ENCODE data around the gene LRRC10B. TPM values are rescaled to one million over a fixed set of nuclear protein-coding genes. Genes with fewer than 3 reads are reported as not detected.
A peak's percentile ranks its signal among the peaks of the same experiment; 100 is the strongest.

Gene LRRC10B
- total RNA-seq, 2 donors from 2014 or later: 0.37 to 1.1 TPM

DNA sequence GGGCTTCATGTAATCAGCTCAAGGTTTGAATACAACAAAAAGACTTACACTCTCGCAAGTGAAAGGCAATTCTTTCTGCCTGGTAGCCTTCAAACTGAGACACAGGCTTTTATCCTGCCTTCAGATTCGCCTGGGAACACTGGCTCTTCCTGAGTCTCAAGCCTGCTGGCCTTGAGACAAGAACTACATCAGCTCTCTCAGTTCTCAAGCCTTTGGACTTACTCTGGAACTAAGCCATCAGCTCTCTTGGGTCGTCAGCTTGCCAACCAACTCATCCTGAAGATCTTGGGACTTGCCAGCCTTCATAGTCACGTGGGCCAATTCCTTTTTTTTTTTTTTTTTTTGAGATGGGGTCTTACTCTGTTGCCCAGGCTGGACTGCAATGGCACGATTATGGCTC lies 35.7 kb upstream of the LRRC10B start:
- Histone ChIP-seq H3K9me3 (no peaks in the 10 kb centered on the region), H3K27ac (peak overlapping the region; percentile 70 to 73), H3K36me3 (peaks cover 4% of the 10 kb centered on the region), H3K4me1 (peaks cover 0 to 21% of the 10 kb centered on the region in 2 donors), H3K4me3 (no peak overlapping the region), H3K27me3 (no peaks in the 10 kb centered on the region)
- TF ChIP-seq, protein P1, sequence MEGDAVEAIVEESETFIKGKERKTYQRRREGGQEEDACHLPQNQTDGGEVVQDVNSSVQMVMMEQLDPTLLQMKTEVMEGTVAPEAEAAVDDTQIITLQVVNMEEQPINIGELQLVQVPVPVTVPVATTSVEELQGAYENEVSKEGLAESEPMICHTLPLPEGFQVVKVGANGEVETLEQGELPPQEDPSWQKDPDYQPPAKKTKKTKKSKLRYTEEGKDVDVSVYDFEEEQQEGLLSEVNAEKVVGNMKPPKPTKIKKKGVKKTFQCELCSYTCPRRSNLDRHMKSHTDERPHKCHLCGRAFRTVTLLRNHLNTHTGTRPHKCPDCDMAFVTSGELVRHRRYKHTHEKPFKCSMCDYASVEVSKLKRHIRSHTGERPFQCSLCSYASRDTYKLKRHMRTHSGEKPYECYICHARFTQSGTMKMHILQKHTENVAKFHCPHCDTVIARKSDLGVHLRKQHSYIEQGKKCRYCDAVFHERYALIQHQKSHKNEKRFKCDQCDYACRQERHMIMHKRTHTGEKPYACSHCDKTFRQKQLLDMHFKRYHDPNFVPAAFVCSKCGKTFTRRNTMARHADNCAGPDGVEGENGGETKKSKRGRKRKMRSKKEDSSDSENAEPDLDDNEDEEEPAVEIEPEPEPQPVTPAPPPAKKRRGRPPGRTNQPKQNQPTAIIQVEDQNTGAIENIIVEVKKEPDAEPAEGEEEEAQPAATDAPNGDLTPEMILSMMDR (IDR thresholded peaks at IDR 0.05): no peak
- peak; percentile 76 for DNase-seq (ENCODE audit: low spot score)

DNA sequence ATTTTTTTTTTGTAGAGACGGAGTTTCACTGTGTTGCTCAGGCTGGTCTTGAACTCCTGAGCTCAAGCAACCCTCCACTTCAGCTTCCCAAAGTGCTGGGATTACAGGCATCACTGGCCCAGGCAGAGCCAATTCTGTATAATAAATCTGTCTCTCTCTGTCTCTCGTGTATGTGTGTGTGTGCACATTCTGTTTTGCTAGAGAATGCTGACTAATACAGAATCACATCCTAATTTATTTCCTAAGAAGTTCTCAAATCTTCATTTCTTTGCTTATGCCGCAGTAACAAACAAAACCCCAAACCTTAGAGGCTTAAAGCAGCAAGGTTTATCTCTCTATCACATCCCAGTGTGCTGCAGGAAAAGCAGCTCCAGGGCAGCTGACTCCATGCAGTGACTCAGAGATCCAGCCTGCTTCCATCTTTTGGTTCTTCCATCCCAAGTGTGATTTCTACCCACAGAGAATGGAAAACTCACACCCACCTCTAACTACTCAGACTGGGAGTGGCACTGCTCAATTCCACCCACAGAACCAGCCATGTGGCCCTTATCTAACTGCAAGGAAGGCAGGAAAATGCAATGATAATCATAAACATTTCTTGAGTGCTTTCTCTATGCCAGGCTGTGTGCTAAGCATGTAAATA lies 35.1 kb upstream of the LRRC10B start:
- Histone ChIP-seq H3K27me3 (no peaks in the 10 kb centered on the region), H3K4me3 (no peak overlapping the region), H3K4me1 (peaks cover 0 to 23% of the 10 kb centered on the region in 2 donors), H3K9me3 (no peaks in the 10 kb centered on the region), H3K27ac (peak overlapping the region; percentile 70 to 73), H3K36me3 (peaks cover 4% of the 10 kb centered on the region)
- TF ChIP-seq, protein P1 (IDR thresholded peaks at IDR 0.05): no peak
- no peak for DNase-seq (ENCODE audit: low spot score)

DNA sequence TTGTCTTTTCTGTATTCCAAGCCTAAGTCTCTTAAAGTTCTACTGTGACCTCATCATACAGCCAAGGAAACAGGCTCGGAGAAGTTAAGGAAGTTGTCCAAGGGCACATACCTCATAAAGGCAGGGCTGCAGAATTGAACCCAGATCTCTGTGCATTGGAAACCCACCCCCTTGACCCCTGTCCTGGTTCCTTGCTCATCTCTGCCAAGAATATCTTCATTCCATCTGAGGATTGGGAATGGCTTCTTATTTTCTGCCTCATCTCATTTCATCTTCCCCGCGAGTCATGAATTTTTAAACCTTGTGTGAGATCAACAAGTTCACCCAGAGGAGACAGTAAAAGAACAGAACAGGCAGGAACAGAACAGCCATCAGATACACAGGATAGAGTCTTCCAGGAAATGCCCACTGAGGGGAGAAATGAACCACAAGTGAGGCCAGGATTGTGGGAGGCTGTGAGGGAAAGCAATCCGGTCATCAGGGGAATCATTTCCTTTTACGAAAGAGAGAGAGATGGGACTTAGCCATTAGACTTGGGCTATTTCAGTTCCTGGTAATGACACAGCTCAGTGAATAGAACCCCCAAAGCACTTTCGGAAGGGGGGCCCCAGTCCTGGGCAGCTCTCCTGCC lies 34.4 kb upstream of the LRRC10B start:
- no peak for DNase-seq (ENCODE audit: low spot score)
- no peaks in the 10 kb centered on the region for H3K27me3 ChIP-seq
- TF ChIP-seq, protein P1 (IDR thresholded peaks at IDR 0.05): no peak
- H3K4me1 ChIP-seq: peaks cover 0 to 23% of the 10 kb centered on the region in 2 donors
- peak overlapping the region; percentile 36 for H3K27ac ChIP-seq
- H3K4me3 ChIP-seq: no peak overlapping the region
- H3K9me3 ChIP-seq: no peaks in the 10 kb centered on the region
- peaks cover 4% of the 10 kb centered on the region for H3K36me3 ChIP-seq

DNA sequence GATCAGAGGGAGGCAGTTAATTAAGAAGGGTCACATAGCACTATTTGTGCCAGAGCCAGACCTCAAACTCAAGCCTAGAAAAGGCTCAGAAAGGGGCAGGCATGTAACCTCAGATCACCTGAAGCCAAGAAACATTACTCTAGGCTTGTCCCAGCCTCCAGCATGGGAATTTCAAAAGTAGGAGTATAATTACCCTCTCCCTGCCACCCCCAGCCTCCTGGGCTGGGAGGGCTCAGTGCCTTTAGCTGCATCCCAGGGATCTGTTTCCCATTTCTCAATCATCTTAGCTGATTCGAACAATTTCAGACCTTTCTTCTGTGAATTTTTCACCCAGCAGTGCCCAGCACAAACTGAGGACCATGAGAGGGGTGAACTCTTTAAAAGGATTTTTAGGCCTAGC lies 33.1 kb upstream of the LRRC10B start:
- TF ChIP-seq, protein P1 (IDR thresholded peaks at IDR 0.05): no peak
- no peaks in the 10 kb centered on the region for H3K9me3 ChIP-seq
- no peak for DNase-seq (ENCODE audit: low spot score)
- H3K36me3 ChIP-seq: peaks cover 4% of the 10 kb centered on the region
- no peaks in the 10 kb centered on the region for H3K27me3 ChIP-seq
- H3K4me1 ChIP-seq: peaks cover 0 to 23% of the 10 kb centered on the region in 2 donors
- no peak overlapping the region for H3K27ac ChIP-seq
- no peak overlapping the region for H3K4me3 ChIP-seq

DNA sequence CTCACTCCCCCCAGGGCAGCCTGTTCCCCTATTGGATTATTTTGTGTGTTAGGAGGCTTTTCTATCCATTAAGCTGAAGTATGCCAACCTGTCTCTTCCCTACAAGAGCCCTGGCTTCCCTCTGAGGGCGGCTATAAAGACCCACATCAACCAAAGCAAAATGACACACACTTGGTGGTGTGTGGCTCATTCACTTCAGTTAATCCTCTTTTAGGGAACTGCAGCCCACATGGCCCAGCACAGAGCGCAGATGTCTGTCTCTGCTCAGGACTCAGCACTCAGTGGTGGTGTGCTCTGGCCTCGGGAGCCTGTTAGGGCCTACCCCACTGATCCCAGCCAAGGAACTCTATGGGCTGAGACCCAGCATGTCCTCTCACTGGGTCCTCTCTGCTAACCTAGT lies 32.2 kb upstream of the LRRC10B start:
- no peaks in the 10 kb centered on the region for H3K9me3 ChIP-seq
- no peaks in the 10 kb centered on the region for H3K36me3 ChIP-seq
- peaks cover 0 to 29% of the 10 kb centered on the region in 2 donors for H3K4me1 ChIP-seq
- DNase-seq (ENCODE audit: low spot score): no peak
- H3K4me3 ChIP-seq: no peak overlapping the region
- no peaks in the 10 kb centered on the region for H3K27me3 ChIP-seq
- TF ChIP-seq, protein P1 (IDR thresholded peaks at IDR 0.05): no peak
- no peak overlapping the region for H3K27ac ChIP-seq
